Measurements from ENCODE around the gene PSMD6.

The PSMD6 gene

DNA sequence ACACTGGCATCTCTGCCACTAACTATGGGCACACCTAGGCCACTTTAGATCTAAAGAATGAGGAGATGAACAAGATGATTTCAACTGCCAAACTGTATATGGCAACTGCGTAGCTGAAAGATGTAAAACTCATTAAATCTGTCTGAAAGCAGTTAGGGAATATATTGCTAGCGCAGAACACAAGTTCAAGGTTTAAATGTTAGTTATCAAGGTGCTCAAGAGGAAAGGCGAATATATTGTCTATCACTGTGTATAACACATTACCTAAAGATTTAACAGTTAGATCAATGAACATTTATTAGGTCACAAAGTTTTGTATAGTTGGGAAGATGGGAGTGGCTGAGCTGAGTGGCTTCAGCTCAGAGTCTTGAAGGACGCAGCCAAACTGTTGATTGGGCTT is 33.9 kb upstream of the PSMD6 start:
- 100% methylated on average over 1 of the region's 4 CpGs; no CpG with 5 or more reads in 1 of the 2 experiments for WGBS, 2 experiments (ENCODE audit: insufficient coverage in 2 of 2)
- H3K36me3 ChIP-seq (ENCODE audit: control insufficient read depth, insufficient read depth, low read length) = no peaks in the 10 kb centered on the region
- no peak overlapping the region for H3K27ac ChIP-seq (ENCODE audit: low read depth, low read length, severe bottlenecking)
- no peak overlapping the region for H3K4me3 ChIP-seq (ENCODE audit: extremely low read depth, insufficient read depth, low read length, poor library complexity, severe bottlenecking)
- peaks cover 47% of the 10 kb centered on the region for H3K4me1 ChIP-seq (ENCODE audit: control insufficient read depth, insufficient read depth, low read length, poor library complexity, severe bottlenecking)
- H3K9me3 ChIP-seq (ENCODE audit: control insufficient read depth, low read length) = no peaks in the 10 kb centered on the region

DNA sequence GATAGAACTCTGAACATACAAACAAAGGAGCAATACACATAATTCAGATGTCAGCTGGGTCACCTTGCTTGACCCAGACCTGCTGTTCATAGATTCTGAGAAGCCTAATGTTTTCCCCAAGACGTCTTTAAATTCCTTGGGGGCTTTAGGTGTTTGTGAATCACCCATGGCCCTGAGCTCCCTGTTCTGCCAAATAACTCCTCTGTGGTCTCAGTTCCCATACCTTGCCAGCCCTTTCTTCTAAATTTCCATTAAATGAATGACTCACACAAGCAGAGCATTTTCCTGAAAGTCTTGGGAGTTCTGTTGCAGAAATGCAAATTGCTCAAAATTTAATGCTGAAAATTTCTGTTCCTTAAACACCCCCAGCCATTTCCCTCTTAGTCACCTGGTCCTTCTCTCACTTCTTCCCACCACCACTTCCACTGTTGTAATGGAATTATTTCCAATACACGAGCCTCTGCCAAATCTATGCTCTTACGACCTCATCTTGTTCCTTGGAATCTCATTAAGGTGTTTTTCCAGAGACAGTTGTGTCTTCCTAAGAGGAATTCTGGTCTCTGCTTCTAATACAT is 33.4 kb upstream of the PSMD6 start:
- Histone ChIP-seq H3K9me3 (ENCODE audit: control insufficient read depth, low read length) (no peaks in the 10 kb centered on the region), H3K36me3 (ENCODE audit: control insufficient read depth, insufficient read depth, low read length) (no peaks in the 10 kb centered on the region), H3K4me3 (ENCODE audit: extremely low read depth, insufficient read depth, low read length, poor library complexity, severe bottlenecking) (no peak overlapping the region), H3K27ac (ENCODE audit: low read depth, low read length, severe bottlenecking) (no peak overlapping the region), H3K4me1 (ENCODE audit: control insufficient read depth, insufficient read depth, low read length, poor library complexity, severe bottlenecking) (peaks cover 47% of the 10 kb centered on the region)
- WGBS, 2 experiments (ENCODE audit: insufficient coverage in 2 of 2) = 79 to 100% methylated on average over 2 to 3 of the region's 3 CpGs

- Histone ChIP-seq H3K27ac (ENCODE audit: low read depth, low read length, severe bottlenecking) (no peak overlapping the region), H3K4me1 (ENCODE audit: control insufficient read depth, insufficient read depth, low read length, poor library complexity, severe bottlenecking) (peaks cover 45% of the 10 kb centered on the region), H3K9me3 (ENCODE audit: control insufficient read depth, low read length) (no peaks in the 10 kb centered on the region), H3K4me3 (ENCODE audit: extremely low read depth, insufficient read depth, low read length, poor library complexity, severe bottlenecking) (no peak overlapping the region), H3K36me3 (ENCODE audit: control insufficient read depth, insufficient read depth, low read length) (no peaks in the 10 kb centered on the region)
- WGBS, 2 experiments (ENCODE audit: insufficient coverage in 2 of 2) = 100% methylated on average over 1 of the region's 2 CpGs; no CpG with 5 or more reads in 1 of the 2 experiments
These were observed 31.8 kb upstream of the PSMD6 start for GRCh38 chr3:64055076-64055475.

DNA sequence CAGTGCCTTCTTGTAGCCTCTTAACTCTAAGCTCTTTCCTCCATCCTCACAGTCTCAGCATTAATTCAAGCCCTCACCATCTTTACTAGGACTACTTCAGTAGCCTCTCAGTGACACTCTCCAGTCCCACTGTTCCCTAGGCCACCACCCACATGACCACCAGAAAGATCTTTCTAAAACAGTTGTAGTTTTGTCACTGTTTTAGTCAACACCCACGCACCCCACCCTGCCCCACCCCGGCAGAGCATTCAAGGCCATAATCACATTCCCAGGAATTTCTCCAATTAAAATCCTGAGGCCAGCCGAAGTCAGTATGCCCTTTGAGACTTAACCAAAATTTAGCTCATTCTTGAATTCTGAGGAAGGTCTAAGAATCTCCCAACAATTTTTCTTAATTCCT is 31.2 kb upstream of the PSMD6 start:
- no peak overlapping the region for H3K4me3 ChIP-seq (ENCODE audit: extremely low read depth, insufficient read depth, low read length, poor library complexity, severe bottlenecking)
- H3K27ac ChIP-seq (ENCODE audit: low read depth, low read length, severe bottlenecking) = no peak overlapping the region
- WGBS, 2 experiments (ENCODE audit: insufficient coverage in 2 of 2) = 93 to 100% methylated on average over 2 to 3 of the region's 3 CpGs
- H3K9me3 ChIP-seq (ENCODE audit: control insufficient read depth, low read length) = no peaks in the 10 kb centered on the region
- H3K4me1 ChIP-seq (ENCODE audit: control insufficient read depth, insufficient read depth, low read length, poor library complexity, severe bottlenecking) = peaks cover 49% of the 10 kb centered on the region
- H3K36me3 ChIP-seq (ENCODE audit: control insufficient read depth, insufficient read depth, low read length) = no peaks in the 10 kb centered on the region

DNA sequence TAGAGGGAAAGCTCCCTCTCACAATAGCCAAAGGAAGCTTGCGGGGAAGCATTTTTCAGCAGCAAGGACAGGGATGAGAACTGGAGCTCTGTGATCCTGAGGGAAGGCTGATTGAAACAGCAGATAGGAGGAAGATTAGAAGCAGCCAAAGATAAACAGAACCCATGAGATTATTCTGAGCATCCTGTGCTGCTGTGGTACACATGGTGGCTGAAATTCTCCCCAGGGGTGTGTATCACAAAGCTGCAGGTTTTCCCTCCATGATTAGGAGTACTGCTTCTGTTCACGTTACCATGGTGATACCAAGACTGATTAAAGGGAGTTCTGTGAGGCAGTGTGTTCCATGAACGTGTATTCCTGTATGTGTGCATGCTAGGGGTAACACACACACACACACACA is 30.3 kb upstream of the PSMD6 start:
- no CpG with 5 or more reads among the region's 3 CpGs for WGBS, 2 experiments (ENCODE audit: insufficient coverage in 2 of 2)
- H3K36me3 ChIP-seq (ENCODE audit: control insufficient read depth, insufficient read depth, low read length) = no peaks in the 10 kb centered on the region
- no peak overlapping the region for H3K4me3 ChIP-seq (ENCODE audit: extremely low read depth, insufficient read depth, low read length, poor library complexity, severe bottlenecking)
- peaks cover 58% of the 10 kb centered on the region for H3K4me1 ChIP-seq (ENCODE audit: control insufficient read depth, insufficient read depth, low read length, poor library complexity, severe bottlenecking)
- no peaks in the 10 kb centered on the region for H3K9me3 ChIP-seq (ENCODE audit: control insufficient read depth, low read length)
- H3K27ac ChIP-seq (ENCODE audit: low read depth, low read length, severe bottlenecking) = peak overlapping the region; percentile 43

GRCh38 chr3:64053117-64053516 is 29.8 kb upstream of the PSMD6 start:
- Histone ChIP-seq H3K4me1 (ENCODE audit: control insufficient read depth, insufficient read depth, low read length, poor library complexity, severe bottlenecking) (peaks cover 62% of the 10 kb centered on the region), H3K4me3 (ENCODE audit: extremely low read depth, insufficient read depth, low read length, poor library complexity, severe bottlenecking) (no peak overlapping the region)

DNA sequence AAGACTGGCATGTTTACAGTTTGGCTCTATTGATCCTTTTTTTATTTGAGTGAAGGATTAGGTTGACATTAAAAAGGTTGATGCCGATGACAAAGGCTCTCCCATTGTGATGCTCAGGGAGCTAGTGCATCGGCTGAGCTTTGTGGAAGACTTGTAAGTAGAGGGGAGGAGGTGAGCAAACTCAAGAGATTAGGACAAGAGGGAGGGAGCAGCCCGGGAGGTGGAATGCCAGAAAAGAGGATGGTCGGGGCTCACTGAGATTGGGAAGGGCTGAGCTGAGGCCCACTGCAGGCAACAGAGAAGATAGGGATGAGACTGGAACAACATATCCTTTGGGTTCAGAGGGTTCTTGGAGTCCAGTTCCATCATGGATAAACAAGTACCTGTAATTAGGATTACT is 26.5 kb upstream of the PSMD6 start:
- Histone ChIP-seq H3K4me1 (ENCODE audit: control insufficient read depth, insufficient read depth, low read length, poor library complexity, severe bottlenecking) (peaks cover 58% of the 10 kb centered on the region), H3K4me3 (ENCODE audit: extremely low read depth, insufficient read depth, low read length, poor library complexity, severe bottlenecking) (no peak overlapping the region), H3K36me3 (ENCODE audit: control insufficient read depth, insufficient read depth, low read length) (no peaks in the 10 kb centered on the region), H3K9me3 (ENCODE audit: control insufficient read depth, low read length) (no peaks in the 10 kb centered on the region), H3K27ac (ENCODE audit: low read depth, low read length, severe bottlenecking) (no peak overlapping the region)
- 17 to 22% methylated on average over 3 to 4 of the region's 4 CpGs for WGBS, 2 experiments (ENCODE audit: insufficient coverage in 2 of 2)

More at GRCh38 chr3:64053117-64053516, 29.8 kb upstream of the PSMD6 start:
- H3K36me3 ChIP-seq (ENCODE audit: control insufficient read depth, insufficient read depth, low read length) = no peaks in the 10 kb centered on the region
- no peak overlapping the region for H3K27ac ChIP-seq (ENCODE audit: low read depth, low read length, severe bottlenecking)
- H3K9me3 ChIP-seq (ENCODE audit: control insufficient read depth, low read length) = no peaks in the 10 kb centered on the region

DNA sequence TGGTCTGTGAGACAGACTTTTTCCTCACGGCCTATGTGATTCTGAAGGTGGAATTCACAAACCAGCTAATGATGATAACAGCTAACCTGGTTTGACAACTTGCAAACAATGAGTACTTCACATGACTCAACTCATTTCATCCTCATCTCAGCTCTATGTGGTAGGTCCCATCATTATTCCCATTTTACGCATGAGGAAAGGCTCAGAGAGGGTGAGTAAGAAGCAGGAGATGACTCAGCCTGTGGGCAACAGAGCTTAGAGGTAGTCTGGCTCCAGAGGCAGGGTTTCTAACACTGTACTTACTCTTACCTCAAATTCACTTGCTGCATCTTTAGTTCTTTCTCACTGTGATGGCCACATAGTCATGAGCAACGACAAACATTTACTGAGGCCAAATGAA is 25.8 kb upstream of the PSMD6 start:
- Histone ChIP-seq H3K4me1 (ENCODE audit: control insufficient read depth, insufficient read depth, low read length, poor library complexity, severe bottlenecking) (peaks cover 51% of the 10 kb centered on the region), H3K9me3 (ENCODE audit: control insufficient read depth, low read length) (no peaks in the 10 kb centered on the region), H3K36me3 (ENCODE audit: control insufficient read depth, insufficient read depth, low read length) (no peaks in the 10 kb centered on the region), H3K4me3 (ENCODE audit: extremely low read depth, insufficient read depth, low read length, poor library complexity, severe bottlenecking) (no peak overlapping the region), H3K27ac (ENCODE audit: low read depth, low read length, severe bottlenecking) (peak overlapping the region; percentile 63)
- 56 to 71% methylated on average over 1 to 2 of the region's 3 CpGs for WGBS, 2 experiments (ENCODE audit: insufficient coverage in 2 of 2)

DNA sequence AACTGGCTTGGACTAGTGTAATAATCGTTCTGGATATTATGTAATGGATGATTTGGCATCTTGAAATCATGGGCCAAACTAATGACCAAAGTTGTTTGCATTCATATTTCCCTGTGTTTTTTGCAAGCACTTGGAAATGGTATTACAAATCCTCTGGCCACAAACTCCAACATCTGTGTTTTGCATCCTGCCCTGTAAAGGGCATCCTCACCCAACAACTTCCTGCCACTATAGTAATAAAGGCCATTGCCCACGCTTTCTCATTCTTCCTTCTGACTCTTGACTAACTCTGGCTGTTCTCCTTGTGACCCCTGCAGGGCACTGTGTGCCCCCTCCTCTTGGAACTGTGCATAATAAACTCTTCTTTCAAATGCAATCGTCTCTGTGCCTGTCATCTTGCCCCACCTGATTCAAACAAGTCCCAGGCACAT is 25.4 kb upstream of the PSMD6 start:
- WGBS, 2 experiments (ENCODE audit: insufficient coverage in 2 of 2) = 44 to 58% methylated on average over 2 to 3 of the region's 3 CpGs
- no peak overlapping the region for H3K4me3 ChIP-seq (ENCODE audit: extremely low read depth, insufficient read depth, low read length, poor library complexity, severe bottlenecking)
- H3K27ac ChIP-seq (ENCODE audit: low read depth, low read length, severe bottlenecking) = peak overlapping the region; percentile 63
- H3K36me3 ChIP-seq (ENCODE audit: control insufficient read depth, insufficient read depth, low read length) = no peaks in the 10 kb centered on the region
- no peaks in the 10 kb centered on the region for H3K9me3 ChIP-seq (ENCODE audit: control insufficient read depth, low read length)
- peaks cover 47% of the 10 kb centered on the region for H3K4me1 ChIP-seq (ENCODE audit: control insufficient read depth, insufficient read depth, low read length, poor library complexity, severe bottlenecking)

DNA sequence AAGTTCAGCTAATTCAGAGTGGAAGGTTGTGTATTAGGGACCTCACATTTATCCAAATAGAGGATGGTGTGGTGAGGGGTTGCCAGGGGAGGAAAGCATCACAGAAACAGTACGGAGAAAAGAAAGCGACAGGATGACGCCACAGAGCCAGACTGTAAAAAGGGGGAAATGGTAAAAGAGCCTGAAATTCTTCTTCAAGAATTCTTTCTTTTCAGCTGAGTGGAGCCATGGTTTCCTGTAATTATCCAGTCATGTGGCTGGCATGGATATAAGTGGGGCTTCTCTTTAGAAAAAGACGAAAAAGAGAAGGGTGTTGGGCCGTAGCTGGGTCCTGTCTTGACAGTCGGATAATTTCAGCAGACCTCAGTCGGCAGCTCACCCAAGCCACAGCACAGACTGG is 24.5 kb upstream of the PSMD6 start:
- WGBS, 2 experiments (ENCODE audit: insufficient coverage in 2 of 2) = 64 to 78% methylated on average over 7 of the region's 7 CpGs
- H3K36me3 ChIP-seq (ENCODE audit: control insufficient read depth, insufficient read depth, low read length) = no peaks in the 10 kb centered on the region
- H3K27ac ChIP-seq (ENCODE audit: low read depth, low read length, severe bottlenecking) = peak overlapping the region; percentile 63
- no peaks in the 10 kb centered on the region for H3K9me3 ChIP-seq (ENCODE audit: control insufficient read depth, low read length)
- peaks cover 48% of the 10 kb centered on the region for H3K4me1 ChIP-seq (ENCODE audit: control insufficient read depth, insufficient read depth, low read length, poor library complexity, severe bottlenecking)
- H3K4me3 ChIP-seq (ENCODE audit: extremely low read depth, insufficient read depth, low read length, poor library complexity, severe bottlenecking) = no peak overlapping the region

DNA sequence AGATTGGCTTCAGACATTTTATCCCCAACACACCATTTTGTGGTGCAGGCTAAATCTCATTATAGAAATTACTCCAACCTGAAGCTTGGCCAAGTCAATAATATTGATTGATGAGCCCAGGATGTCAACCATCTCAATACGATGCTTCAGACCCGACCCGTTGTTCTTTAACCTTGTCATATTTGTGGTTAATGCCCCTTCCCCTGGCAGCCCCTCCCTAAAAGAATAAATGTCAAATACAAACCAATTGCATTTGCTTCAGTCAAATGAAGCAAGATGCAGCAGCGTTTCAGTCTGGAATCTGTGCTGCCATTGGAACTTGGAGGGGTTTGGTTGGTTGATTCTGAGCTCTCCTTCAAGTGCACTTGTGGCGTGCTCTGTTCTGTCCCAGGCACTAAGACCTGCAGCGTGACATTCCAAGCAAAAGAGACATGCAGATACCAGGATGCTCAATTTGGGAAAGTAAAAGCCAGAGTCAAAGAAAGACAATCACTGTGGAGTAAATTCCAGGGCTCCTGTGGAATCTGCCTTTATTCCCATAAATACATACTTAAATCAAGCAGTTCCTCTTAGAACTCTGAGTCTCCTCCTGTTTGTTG is 23.8 kb upstream of the PSMD6 start:
- 70 to 76% methylated on average over 6 of the region's 6 CpGs for WGBS, 2 experiments (ENCODE audit: insufficient coverage in 2 of 2)
- Histone ChIP-seq H3K4me3 (ENCODE audit: extremely low read depth, insufficient read depth, low read length, poor library complexity, severe bottlenecking) (no peak overlapping the region), H3K27ac (ENCODE audit: low read depth, low read length, severe bottlenecking) (peak overlapping the region; percentile 63), H3K36me3 (ENCODE audit: control insufficient read depth, insufficient read depth, low read length) (no peaks in the 10 kb centered on the region), H3K9me3 (ENCODE audit: control insufficient read depth, low read length) (no peaks in the 10 kb centered on the region), H3K4me1 (ENCODE audit: control insufficient read depth, insufficient read depth, low read length, poor library complexity, severe bottlenecking) (peaks cover 48% of the 10 kb centered on the region)
